Iris pigment epithelial cell (primary cell): ENCODE measurements around the gene KRTAP2-4.
"Not testable (repeated sequence)": the region's sequence is repeated elsewhere in the genome, so short reads cannot be mapped to it uniquely, and the experiment has no call there.

Experiments
- DNase-seq: peaks from one replicate; pipeline ENCODE4 v3.0.0-alpha.2; 2011; ENCODE audit warnings: low read depth

The KRTAP2-4 gene

GRCh38 chr17:41071606-41072360, 6.1 kb upstream of the KRTAP2-4 start:
- DNase-seq: no peak

- no peak for DNase-seq
Measured at GRCh38 chr17:41069031-41069430, 3.4 kb upstream of the KRTAP2-4 start.

- no peak for DNase-seq
Measured at GRCh38 chr17:41067281-41067680, 1.6 kb upstream of the KRTAP2-4 start.

- not testable (repeated sequence) for DNase-seq
Measured at GRCh38 chr17:41065016-41065689, 526 bp downstream of the KRTAP2-4 start.

GRCh38 chr17:41064301-41064700, 1.4 kb downstream of the KRTAP2-4 start:
- no peak for DNase-seq

- no peak for DNase-seq
Measured at GRCh38 chr17:41063449-41063848, 2.2 kb downstream of the KRTAP2-4 start.

- peak; percentile 97 for DNase-seq
Measured at GRCh38 chr17:41061964-41062363, 3.7 kb downstream of the KRTAP2-4 start.

- peak; percentile 96 for DNase-seq
Measured at GRCh38 chr17:41060052-41060604, 5.6 kb downstream of the KRTAP2-4 start, which contains the start of gene KRTAP2-3. KRTAP2-3 (minus strand) TSS chr17:41060114; CDS start chr17:41060050, 64 bp downstream.

GRCh38 chr17:41059276-41060051, 6.2 kb downstream of the KRTAP2-4 start:
- peak; percentile 96 for DNase-seq

- peak; percentile 58 for DNase-seq
Measured at GRCh38 chr17:41058741-41059140, 6.9 kb downstream of the KRTAP2-4 start.

GRCh38 chr17:41057547-41057946, 8.1 kb downstream of the KRTAP2-4 start:
- no peak for DNase-seq

GRCh38 chr17:41055130-41055529, 10.5 kb downstream of the KRTAP2-4 start, which contains the start of gene KRTAP2-2:
KRTAP2-2 (minus strand) TSS chr17:41055230; CDS start chr17:41055211, 19 bp downstream.
- not testable (repeated sequence) for DNase-seq

- not testable (repeated sequence) for DNase-seq
Measured at GRCh38 chr17:41054556-41054955, 11.1 kb downstream of the KRTAP2-4 start.

- no peak for DNase-seq
Measured at GRCh38 chr17:41054025-41054424, 11.7 kb downstream of the KRTAP2-4 start.

- peak; percentile 53 for DNase-seq
Measured at GRCh38 chr17:41052566-41052965, 13.1 kb downstream of the KRTAP2-4 start.

GRCh38 chr17:41049110-41049509, 16.6 kb downstream of the KRTAP2-4 start:
- peak; percentile 90 for DNase-seq

- DNase-seq: peak; percentile 56
Measured at GRCh38 chr17:41048441-41048840, 17.2 kb downstream of the KRTAP2-4 start.

- not testable (repeated sequence) for DNase-seq
Measured at GRCh38 chr17:41046735-41047465, 18.8 kb downstream of the KRTAP2-4 start, which contains the start of gene KRTAP2-1. KRTAP2-1 (minus strand) TSS chr17:41047316; CDS start chr17:41047267, 49 bp downstream.

- no peak for DNase-seq
Measured at GRCh38 chr17:41042953-41043352, 22.7 kb downstream of the KRTAP2-4 start.

GRCh38 chr17:41040783-41041571, 24.7 kb downstream of the KRTAP2-4 start, which contains the start of gene KRTAP1-1:
KRTAP1-1 (minus strand) TSS chr17:41041450; CDS start chr17:41041397, 53 bp downstream.
- not testable (repeated sequence) for DNase-seq
